GM18507 (cell line): ENCODE data around the gene NUP98.

ENCODE experiments used
- DNase-seq: peaks from one replicate; pipeline ENCODE4 v3.0.0; 2011; ENCODE audit warnings: low read depth; ENCODE audit not compliant: insufficient read length; ENCODE audit errors: extremely low spot score
- FAIRE-seq: peaks from 2 replicates; lab custom pipeline; 2011; peaks lifted over from hg19 to GRCh38; lab: Jason Lieb, UNC

Gene NUP98

GRCh38 chr11:3753110-3753509 lies 44.2 kb downstream of the NUP98 start:
- no peak for DNase-seq
- FAIRE-seq: no peak

- FAIRE-seq (no peak), DNase-seq (no peak)
These were observed 49.6 kb downstream of the NUP98 start for GRCh38 chr11:3747704-3748103.

GRCh38 chr11:3745161-3745560 lies 52.2 kb downstream of the NUP98 start:
- DNase-seq (no peak), FAIRE-seq (no peak)

- FAIRE-seq (no peak), DNase-seq (no peak)
These were observed 58.6 kb downstream of the NUP98 start for GRCh38 chr11:3738723-3739122.

- DNase-seq: no peak
- no peak for FAIRE-seq
These were observed 59.1 kb downstream of the NUP98 start for GRCh38 chr11:3738241-3738640.

GRCh38 chr11:3737386-3737933 lies 59.9 kb downstream of the NUP98 start:
- DNase-seq (no peak), FAIRE-seq (no peak)

- FAIRE-seq: no peak
These were observed 60.5 kb downstream of the NUP98 start for GRCh38 chr11:3736816-3737215.

GRCh38 chr11:3735827-3736226 lies 61.5 kb downstream of the NUP98 start:
- FAIRE-seq (no peak), DNase-seq (no peak)

More at GRCh38 chr11:3736816-3737215, 60.5 kb downstream of the NUP98 start:
- DNase-seq: no peak

GRCh38 chr11:3732671-3733436 lies 64.5 kb downstream of the NUP98 start:
- FAIRE-seq (no peak), DNase-seq (no peak)

- DNase-seq (no peak), FAIRE-seq (no peak)
These were observed 74.2 kb downstream of the NUP98 start for GRCh38 chr11:3723014-3723708.

GRCh38 chr11:3722100-3722499 lies 75.3 kb downstream of the NUP98 start:
- no peak for DNase-seq
- FAIRE-seq: no peak

GRCh38 chr11:3720997-3721396 lies 76.4 kb downstream of the NUP98 start:
- DNase-seq: no peak
- FAIRE-seq: no peak

- DNase-seq (no peak), FAIRE-seq (no peak)
These were observed 85.1 kb downstream of the NUP98 start for GRCh38 chr11:3712274-3712673.

GRCh38 chr11:3710485-3711259 lies 86.7 kb downstream of the NUP98 start:
- DNase-seq: no peak
- FAIRE-seq: no peak

- DNase-seq: no peak
- no peak for FAIRE-seq
These were observed 87.4 kb downstream of the NUP98 start for GRCh38 chr11:3709977-3710376.

- DNase-seq (no peak), FAIRE-seq (no peak)
These were observed 90.2 kb downstream of the NUP98 start for GRCh38 chr11:3707176-3707575.

- FAIRE-seq: no peak
These were observed 94.0 kb downstream of the NUP98 start for GRCh38 chr11:3703383-3703782.

GRCh38 chr11:3700910-3701309 lies 96.4 kb downstream of the NUP98 start:
- DNase-seq (no peak), FAIRE-seq (no peak)

More at GRCh38 chr11:3703383-3703782, 94.0 kb downstream of the NUP98 start:
- no peak for DNase-seq

GRCh38 chr11:3700410-3700809 lies 96.9 kb downstream of the NUP98 start:
- DNase-seq (no peak), FAIRE-seq (no peak)

GRCh38 chr11:3686751-3687150 lies 110.6 kb downstream of the NUP98 start:
- FAIRE-seq: no peak
- DNase-seq: no peak
